Activated T-cell treated with anti-CD3 and anti-CD28 coated beads, Interleukin-2, amount 50 U/mL, for 72 hours (primary cell): ENCODE measurements around the gene HDAC5. TPM values are rescaled to one million over a fixed set of nuclear protein-coding genes. Genes with fewer than 3 reads are reported as not detected.
"Not testable (repeated sequence)": the region's sequence is repeated elsewhere in the genome, so short reads cannot be mapped to it uniquely, and the experiment has no call there.

ENCODE experiments used
- ATAC-seq, 2 donors: fragments of 150-1000 bp; cut with Tn5 transposase; replicated peaks in 1 of 2; 2 replicates each; pipeline ENCODE4 v1.10.0; 2021; ENCODE audit warnings: moderate library complexity in 2 of 2, mild to moderate bottlenecking in 1 of 2
- DNase-seq, 2 donors: peaks; one replicate each; pipeline ENCODE4 v3.0.0; 2021 to 2022; ENCODE audit warnings: mixed read lengths in 1 of 2
- H3K27ac Mint-ChIP-seq: one replicate; pipeline ENCODE4 v1.8.0; 2022; ENCODE audit warnings: mild to moderate bottlenecking, moderate library complexity, mixed read lengths
- H3K27me3 Mint-ChIP-seq: one replicate; pipeline ENCODE4 v1.8.0; 2022; ENCODE audit warnings: low read depth, mixed read lengths
- H3K36me3 Mint-ChIP-seq, 2 donors: one replicate each; pipeline ENCODE4 v1.8.0; 2022; ENCODE audit warnings: mixed read lengths in 2 of 2, mild to moderate bottlenecking in 1 of 2; ENCODE audit not compliant: insufficient read depth in 2 of 2
- H3K4me1 Mint-ChIP-seq: one replicate; pipeline ENCODE4 v1.8.0; 2022; ENCODE audit warnings: low read depth, mixed read lengths
- H3K4me3 Mint-ChIP-seq, 2 donors: one replicate each; pipeline ENCODE4 v1.8.0; 2022; ENCODE audit warnings: mild to moderate bottlenecking in 2 of 2, mixed read lengths in 2 of 2, moderate library complexity in 2 of 2
- H3K9me3 Mint-ChIP-seq, 2 donors: one replicate each; pipeline ENCODE4 v1.8.0; 2022; ENCODE audit warnings: mixed read lengths in 2 of 2
- total RNA-seq, 2 donors: library from RNA; stranded (reverse); gene quantifications; one replicate each; pipeline ENCODE4 v1.2.3, GENCODE V29; 2022

The HDAC5 gene
- total RNA-seq: 10 to 100 TPM; 34.7 to 37.8 TPM

GRCh38 chr17:44123356-44124117, at the start of gene HDAC5:
Gene HDAC5, minus strand, starts transcription at chr17:44123641. Its CDS starts 6,126 bp downstream, at chr17:44117515.
- H3K4me1 Mint-ChIP-seq: peaks cover 24% of the 10 kb centered on the region

GRCh38 chr17:44171931-44172455, 48.6 kb upstream of the HDAC5 start:
- H3K4me1 Mint-ChIP-seq: peaks cover 16% of the 10 kb centered on the region
- DNase-seq: no peak
- H3K36me3 Mint-ChIP-seq: peaks cover 0 to 2% of the 10 kb centered on the region in 2 donors
- H3K27ac Mint-ChIP-seq: no peak overlapping the region
- no peak overlapping the region for H3K4me3 Mint-ChIP-seq
- ATAC-seq: no peak
- H3K9me3 Mint-ChIP-seq: no peaks in the 10 kb centered on the region
- no peaks in the 10 kb centered on the region for H3K27me3 Mint-ChIP-seq

More at GRCh38 chr17:44123356-44124117, at the start of gene HDAC5:
- Mint-ChIP-seq H3K36me3 (peaks cover 0 to 4% of the 10 kb centered on the region in 2 donors), H3K27ac (peak within 1 kb of the TSS; percentile 60), H3K4me3 (peak within 1 kb of the TSS; percentile 92 to 95), H3K9me3 (no peaks in the 10 kb centered on the region), H3K27me3 (no peaks in the 10 kb centered on the region)
- ATAC-seq (peak; percentile 95 to 96), DNase-seq (peak; percentile 97)

GRCh38 chr17:44170499-44171201, 47.2 kb upstream of the HDAC5 start, which contains the start of gene ASB16:
Gene ASB16, plus strand, starts transcription at chr17:44170704. Its CDS starts 86 bp downstream, at chr17:44170790.
- DNase-seq (no peak), ATAC-seq (no peak)
- Mint-ChIP-seq H3K4me3 (no peak within 1 kb of the TSS), H3K27ac (no peak within 1 kb of the TSS), H3K27me3 (no peaks in the 10 kb centered on the region), H3K4me1 (peaks cover 11% of the 10 kb centered on the region), H3K9me3 (no peaks in the 10 kb centered on the region), H3K36me3 (peaks cover 0 to 2% of the 10 kb centered on the region in 2 donors)

GRCh38 chr17:44170135-44170498, 46.7 kb upstream of the HDAC5 start:
- Mint-ChIP-seq H3K9me3 (no peaks in the 10 kb centered on the region), H3K36me3 (peaks cover 0 to 2% of the 10 kb centered on the region in 2 donors), H3K27me3 (no peaks in the 10 kb centered on the region), H3K4me1 (peaks cover 11% of the 10 kb centered on the region), H3K27ac (no peak overlapping the region), H3K4me3 (no peak overlapping the region)
- no peak for DNase-seq
- ATAC-seq: no peak

- no peak for ATAC-seq
- Mint-ChIP-seq H3K4me3 (no peak overlapping the region), H3K27ac (peak overlapping the region; percentile 5), H3K9me3 (no peaks in the 10 kb centered on the region), H3K4me1 (peaks cover 11% of the 10 kb centered on the region), H3K36me3 (peaks cover 0 to 2% of the 10 kb centered on the region in 2 donors), H3K27me3 (no peaks in the 10 kb centered on the region)
- no peak for DNase-seq
These were observed 43.9 kb upstream of the HDAC5 start for GRCh38 chr17:44167181-44167861.

- ATAC-seq (no peak), DNase-seq (no peak)
- Mint-ChIP-seq H3K4me1 (peaks cover 13% of the 10 kb centered on the region), H3K36me3 (peaks cover 0 to 3% of the 10 kb centered on the region in 2 donors), H3K4me3 (no peak overlapping the region), H3K27ac (no peak overlapping the region), H3K9me3 (no peaks in the 10 kb centered on the region), H3K27me3 (no peaks in the 10 kb centered on the region)
These were observed 41.0 kb upstream of the HDAC5 start for GRCh38 chr17:44164476-44164875.

GRCh38 chr17:44159519-44160210, 36.2 kb upstream of the HDAC5 start:
- Mint-ChIP-seq H3K4me3 (no peak overlapping the region), H3K27me3 (no peaks in the 10 kb centered on the region), H3K36me3 (peaks cover 1 to 12% of the 10 kb centered on the region in 2 donors), H3K27ac (peak overlapping the region; percentile 71), H3K9me3 (no peaks in the 10 kb centered on the region), H3K4me1 (peaks cover 5% of the 10 kb centered on the region)
- DNase-seq (peak; percentile 21 to 23), ATAC-seq (peak; percentile 22 to 61)

GRCh38 chr17:44155488-44155887, 32.0 kb upstream of the HDAC5 start:
- H3K4me1 Mint-ChIP-seq: peaks cover 6% of the 10 kb centered on the region
- no peak overlapping the region for H3K4me3 Mint-ChIP-seq
- ATAC-seq (no peak), DNase-seq (no peak)
- no peak overlapping the region for H3K27ac Mint-ChIP-seq
- peaks cover 4 to 20% of the 10 kb centered on the region in 2 donors for H3K36me3 Mint-ChIP-seq
- no peaks in the 10 kb centered on the region for H3K27me3 Mint-ChIP-seq
- no peaks in the 10 kb centered on the region for H3K9me3 Mint-ChIP-seq

GRCh38 chr17:44152875-44153274, 29.4 kb upstream of the HDAC5 start:
- Mint-ChIP-seq H3K4me3 (no peak overlapping the region), H3K27me3 (no peaks in the 10 kb centered on the region), H3K36me3 (peaks cover 7 to 28% of the 10 kb centered on the region in 2 donors), H3K4me1 (peaks cover 12% of the 10 kb centered on the region), H3K27ac (no peak overlapping the region), H3K9me3 (no peaks in the 10 kb centered on the region)
- DNase-seq (no peak), ATAC-seq (no peak)

- Mint-ChIP-seq H3K4me1 (peaks cover 18% of the 10 kb centered on the region), H3K9me3 (no peaks in the 10 kb centered on the region), H3K27ac (no peak overlapping the region), H3K4me3 (peak overlapping the region in 1 of 2 donors; percentile 46), H3K36me3 (peaks cover 6 to 31% of the 10 kb centered on the region in 2 donors), H3K27me3 (no peaks in the 10 kb centered on the region)
- no peak for ATAC-seq
- no peak for DNase-seq
These were observed 26.4 kb upstream of the HDAC5 start for GRCh38 chr17:44149750-44150329.

GRCh38 chr17:44149066-44149465, 25.6 kb upstream of the HDAC5 start:
- H3K27ac Mint-ChIP-seq, H3K9me3 Mint-ChIP-seq, ATAC-seq, DNase-seq, H3K27me3 Mint-ChIP-seq, H3K4me3 Mint-ChIP-seq: not testable (repeated sequence)
- Mint-ChIP-seq H3K4me1 (peaks cover 18% of the 10 kb centered on the region), H3K36me3 (peaks cover 3 to 31% of the 10 kb centered on the region in 2 donors)

- no peak for ATAC-seq
- Mint-ChIP-seq H3K4me3 (no peak overlapping the region), H3K36me3 (peaks cover 3 to 28% of the 10 kb centered on the region in 2 donors), H3K27me3 (no peaks in the 10 kb centered on the region), H3K9me3 (no peaks in the 10 kb centered on the region), H3K4me1 (peaks cover 18% of the 10 kb centered on the region), H3K27ac (no peak overlapping the region)
- no peak for DNase-seq
These were observed 24.4 kb upstream of the HDAC5 start for GRCh38 chr17:44147812-44148211.
